Medulla oblongata (tissue), 1 donor: ENCODE measurements around the gene TNRC6B.
A peak's percentile ranks its signal among the peaks of the same experiment; 100 is the strongest.
"Not testable (repeated sequence)": the region's sequence is repeated elsewhere in the genome, so short reads cannot be mapped to it uniquely, and the experiment has no call there.

ENCODE experiments used
- DNase-seq: peaks from one replicate; pipeline ENCODE4 v3.0.0-alpha.2; 2015; ENCODE audit errors: extremely low spot score

The TNRC6B gene, protein sequence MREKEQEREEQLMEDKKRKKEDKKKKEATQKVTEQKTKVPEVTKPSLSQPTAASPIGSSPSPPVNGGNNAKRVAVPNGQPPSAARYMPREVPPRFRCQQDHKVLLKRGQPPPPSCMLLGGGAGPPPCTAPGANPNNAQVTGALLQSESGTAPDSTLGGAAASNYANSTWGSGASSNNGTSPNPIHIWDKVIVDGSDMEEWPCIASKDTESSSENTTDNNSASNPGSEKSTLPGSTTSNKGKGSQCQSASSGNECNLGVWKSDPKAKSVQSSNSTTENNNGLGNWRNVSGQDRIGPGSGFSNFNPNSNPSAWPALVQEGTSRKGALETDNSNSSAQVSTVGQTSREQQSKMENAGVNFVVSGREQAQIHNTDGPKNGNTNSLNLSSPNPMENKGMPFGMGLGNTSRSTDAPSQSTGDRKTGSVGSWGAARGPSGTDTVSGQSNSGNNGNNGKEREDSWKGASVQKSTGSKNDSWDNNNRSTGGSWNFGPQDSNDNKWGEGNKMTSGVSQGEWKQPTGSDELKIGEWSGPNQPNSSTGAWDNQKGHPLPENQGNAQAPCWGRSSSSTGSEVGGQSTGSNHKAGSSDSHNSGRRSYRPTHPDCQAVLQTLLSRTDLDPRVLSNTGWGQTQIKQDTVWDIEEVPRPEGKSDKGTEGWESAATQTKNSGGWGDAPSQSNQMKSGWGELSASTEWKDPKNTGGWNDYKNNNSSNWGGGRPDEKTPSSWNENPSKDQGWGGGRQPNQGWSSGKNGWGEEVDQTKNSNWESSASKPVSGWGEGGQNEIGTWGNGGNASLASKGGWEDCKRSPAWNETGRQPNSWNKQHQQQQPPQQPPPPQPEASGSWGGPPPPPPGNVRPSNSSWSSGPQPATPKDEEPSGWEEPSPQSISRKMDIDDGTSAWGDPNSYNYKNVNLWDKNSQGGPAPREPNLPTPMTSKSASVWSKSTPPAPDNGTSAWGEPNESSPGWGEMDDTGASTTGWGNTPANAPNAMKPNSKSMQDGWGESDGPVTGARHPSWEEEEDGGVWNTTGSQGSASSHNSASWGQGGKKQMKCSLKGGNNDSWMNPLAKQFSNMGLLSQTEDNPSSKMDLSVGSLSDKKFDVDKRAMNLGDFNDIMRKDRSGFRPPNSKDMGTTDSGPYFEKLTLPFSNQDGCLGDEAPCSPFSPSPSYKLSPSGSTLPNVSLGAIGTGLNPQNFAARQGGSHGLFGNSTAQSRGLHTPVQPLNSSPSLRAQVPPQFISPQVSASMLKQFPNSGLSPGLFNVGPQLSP (N-terminal part only)

DNA sequence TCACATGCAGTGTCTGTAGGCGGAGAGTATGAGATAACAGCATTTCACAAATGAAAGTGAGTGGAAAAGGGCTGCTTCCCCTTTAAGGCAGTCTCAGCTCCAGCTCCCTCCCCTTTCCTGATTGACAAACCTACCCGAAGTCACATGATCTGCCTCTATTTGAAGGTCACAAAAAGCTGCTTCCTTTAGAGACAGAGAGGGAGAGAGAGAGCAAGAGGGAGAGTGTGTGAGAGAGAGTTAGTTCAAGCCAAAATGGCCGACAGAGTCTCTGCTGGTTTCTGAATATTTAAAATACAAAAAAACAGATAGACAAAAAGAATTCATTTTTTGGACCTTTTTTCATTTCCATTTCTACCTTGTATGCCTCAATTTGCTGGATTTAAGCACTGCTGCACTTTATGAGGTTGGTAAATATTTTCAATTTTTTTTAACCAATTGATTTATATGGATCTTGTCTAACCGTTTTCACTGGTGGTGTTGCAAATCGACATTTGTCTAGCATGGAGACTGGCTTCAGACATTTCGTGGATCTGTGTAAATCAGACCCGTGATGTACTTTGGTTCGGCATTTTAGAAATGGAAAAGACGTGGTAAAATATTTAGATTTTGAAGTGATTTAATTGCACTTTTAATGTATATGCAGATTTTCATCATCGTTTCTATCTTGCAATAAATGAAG is at the start of gene TNRC6B:
TNRC6B (plus strand) TSS at position 188 of the 679 bp plus-strand sequence; CDS start at position 399, 211 bp downstream.
- peak; percentile 100 for DNase-seq

DNA sequence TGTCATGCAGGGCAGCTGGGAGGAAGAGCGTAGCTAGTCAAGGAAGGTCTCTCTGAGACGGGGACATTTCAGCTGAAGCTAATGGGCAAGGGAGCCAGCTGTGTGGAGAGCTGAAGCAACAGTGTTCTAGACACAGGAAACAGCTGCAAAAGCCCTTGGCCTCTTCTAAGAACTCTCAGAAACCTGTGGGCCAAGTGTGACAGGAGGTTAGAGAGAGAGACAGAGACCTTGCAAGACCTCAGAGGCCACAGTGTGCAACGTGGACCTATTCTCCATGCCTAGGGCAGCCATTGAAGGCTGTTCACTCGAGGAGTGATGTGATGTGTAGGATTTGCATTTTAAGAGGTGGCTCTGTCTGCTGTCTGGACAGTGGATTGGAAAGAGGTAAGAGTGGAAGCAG is 48.7 kb upstream of the TNRC6B start:
- no peak for DNase-seq

- DNase-seq = no peak
Observed at GRCh38 chr22:40137132-40137531, 40.6 kb upstream of the TNRC6B start.

DNA sequence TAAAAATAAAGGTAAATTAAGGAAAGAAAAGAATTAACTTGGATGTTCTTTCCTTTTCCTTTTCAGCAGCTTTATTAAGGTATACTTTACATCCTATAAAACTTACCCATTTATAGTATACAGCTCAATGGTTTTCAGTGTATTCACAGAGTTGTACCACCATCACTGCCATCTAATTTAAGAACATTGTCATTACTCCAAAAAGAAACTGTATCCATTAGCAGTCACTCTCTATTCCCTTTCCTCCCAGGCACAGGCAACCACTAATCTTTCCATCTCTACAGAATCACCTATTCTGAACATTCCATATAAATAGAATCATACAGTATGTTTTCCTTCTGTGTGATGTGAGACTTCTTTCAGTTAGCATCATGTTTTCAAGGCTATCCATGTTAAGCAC is 38.9 kb upstream of the TNRC6B start:
- DNase-seq = no peak

GRCh38 chr22:40147388-40148176 is 30.1 kb upstream of the TNRC6B start:
- DNase-seq = no peak

DNA sequence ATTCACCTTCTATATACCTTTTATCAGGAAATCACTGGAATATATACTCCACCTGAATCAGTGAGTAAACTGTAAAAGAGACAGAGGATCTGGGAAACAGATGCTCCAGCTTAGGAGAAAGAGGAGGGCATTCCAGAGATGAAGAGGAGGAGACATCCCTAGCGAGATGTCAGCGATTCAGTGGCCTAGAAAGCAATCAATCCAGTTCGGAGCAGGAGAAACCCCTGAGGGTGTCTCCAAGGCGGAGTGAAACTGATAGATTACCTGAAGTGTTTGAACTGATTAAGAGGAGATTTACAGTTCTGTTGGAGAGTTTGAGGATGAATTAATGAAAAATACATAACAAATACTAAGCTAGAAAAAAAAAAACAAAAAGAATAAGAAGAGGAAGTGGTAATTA is 24.5 kb upstream of the TNRC6B start:
- no peak for DNase-seq

DNA sequence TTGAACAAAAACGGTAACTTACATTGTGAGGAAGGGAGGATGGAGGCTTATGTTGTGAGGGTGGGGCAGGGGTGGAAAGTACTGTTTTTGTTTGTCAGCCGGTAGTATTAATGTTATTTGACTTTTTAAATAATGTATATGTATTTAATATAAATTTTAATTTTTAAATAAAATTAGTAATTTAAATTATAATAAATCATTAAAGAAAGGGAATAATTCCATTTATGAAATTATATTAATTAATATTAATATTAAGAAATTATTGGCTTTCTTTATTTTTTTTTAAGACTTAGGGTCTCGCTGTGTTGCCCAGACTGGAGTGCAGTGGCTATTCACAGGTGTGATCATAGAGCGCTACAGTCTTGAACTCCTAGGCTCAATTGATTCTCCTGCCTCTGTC is 24.0 kb upstream of the TNRC6B start:
- DNase-seq = no peak

DNA sequence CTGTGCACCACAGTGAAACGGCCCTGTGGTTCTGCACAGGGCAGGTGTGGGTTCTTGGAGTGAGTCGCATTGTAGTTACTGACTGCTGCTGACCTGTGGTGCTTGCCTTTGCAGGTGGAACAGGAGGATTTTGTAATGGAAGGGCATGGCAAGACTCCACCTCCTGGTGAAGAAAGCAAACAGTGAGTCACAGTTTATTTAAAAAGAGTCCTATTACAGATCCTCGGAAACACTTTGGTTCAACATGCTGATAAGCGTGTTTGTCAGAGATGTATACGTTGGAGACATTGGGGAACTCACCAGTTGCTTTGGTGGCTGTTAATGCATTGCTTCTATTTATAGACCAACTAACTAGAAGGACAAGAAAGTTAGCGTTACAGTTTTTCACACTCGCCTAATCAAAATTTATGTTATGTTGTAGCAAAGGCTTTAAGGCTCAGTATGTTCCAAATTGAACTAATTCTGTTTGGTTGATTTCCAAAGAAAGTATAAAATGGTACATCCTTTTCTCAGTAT is 21.7 kb upstream of the TNRC6B start:
- DNase-seq = no peak

- not testable (repeated sequence) for DNase-seq
Observed at GRCh38 chr22:40156682-40157081, 21.0 kb upstream of the TNRC6B start.

DNA sequence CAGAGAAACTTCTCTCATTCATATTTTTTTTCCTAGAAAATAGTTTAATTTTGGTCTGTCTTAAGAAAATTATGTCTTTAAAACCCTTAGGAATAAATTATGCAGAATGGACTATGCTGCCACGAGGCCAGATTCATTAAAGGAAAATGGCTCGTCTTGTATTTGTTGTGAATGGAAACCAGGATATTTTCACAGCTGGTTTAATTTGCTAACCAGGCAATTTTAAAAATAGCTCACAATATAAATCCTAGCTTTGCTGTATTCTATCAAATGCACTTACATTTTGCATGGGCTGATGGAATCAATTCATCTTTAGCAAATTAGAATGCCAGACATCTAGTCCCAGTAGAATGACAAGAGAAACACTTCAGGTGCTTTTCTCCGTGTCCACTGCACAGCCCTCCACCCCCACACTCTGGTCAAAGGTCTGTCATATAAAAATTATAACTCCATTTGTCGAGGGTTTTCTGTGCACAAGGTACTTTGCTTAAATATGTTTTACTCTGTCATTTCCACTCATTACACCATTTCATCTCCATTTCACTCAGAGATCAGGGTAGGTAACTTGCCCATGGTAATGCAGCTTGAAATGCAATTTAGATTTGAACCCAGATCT is 20.3 kb upstream of the TNRC6B start:
- no peak for DNase-seq

GRCh38 chr22:40161194-40161593 is 16.5 kb upstream of the TNRC6B start:
- DNase-seq = no peak

DNA sequence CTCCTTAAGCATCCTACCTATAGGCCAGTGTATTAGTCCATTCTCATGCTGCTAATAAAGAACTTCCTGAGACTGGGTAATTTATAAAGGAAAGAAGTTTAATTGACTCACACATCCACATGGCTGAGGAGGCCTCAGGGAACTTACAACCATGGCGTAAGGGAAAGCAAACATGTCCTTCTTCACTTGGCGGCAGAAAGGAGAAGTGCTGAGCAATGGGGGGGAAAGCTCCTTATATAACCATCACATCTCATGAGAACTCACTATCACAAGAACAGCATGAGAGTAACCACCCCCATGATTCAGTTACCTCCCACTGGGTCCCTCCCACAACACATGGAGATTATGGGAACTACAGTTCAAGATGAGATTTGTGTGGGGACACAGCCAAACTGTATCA is 12.2 kb upstream of the TNRC6B start:
- DNase-seq = not testable (repeated sequence)

GRCh38 chr22:40175611-40176244 is 2.0 kb upstream of the TNRC6B start:
- peak; percentile 60 for DNase-seq

DNA sequence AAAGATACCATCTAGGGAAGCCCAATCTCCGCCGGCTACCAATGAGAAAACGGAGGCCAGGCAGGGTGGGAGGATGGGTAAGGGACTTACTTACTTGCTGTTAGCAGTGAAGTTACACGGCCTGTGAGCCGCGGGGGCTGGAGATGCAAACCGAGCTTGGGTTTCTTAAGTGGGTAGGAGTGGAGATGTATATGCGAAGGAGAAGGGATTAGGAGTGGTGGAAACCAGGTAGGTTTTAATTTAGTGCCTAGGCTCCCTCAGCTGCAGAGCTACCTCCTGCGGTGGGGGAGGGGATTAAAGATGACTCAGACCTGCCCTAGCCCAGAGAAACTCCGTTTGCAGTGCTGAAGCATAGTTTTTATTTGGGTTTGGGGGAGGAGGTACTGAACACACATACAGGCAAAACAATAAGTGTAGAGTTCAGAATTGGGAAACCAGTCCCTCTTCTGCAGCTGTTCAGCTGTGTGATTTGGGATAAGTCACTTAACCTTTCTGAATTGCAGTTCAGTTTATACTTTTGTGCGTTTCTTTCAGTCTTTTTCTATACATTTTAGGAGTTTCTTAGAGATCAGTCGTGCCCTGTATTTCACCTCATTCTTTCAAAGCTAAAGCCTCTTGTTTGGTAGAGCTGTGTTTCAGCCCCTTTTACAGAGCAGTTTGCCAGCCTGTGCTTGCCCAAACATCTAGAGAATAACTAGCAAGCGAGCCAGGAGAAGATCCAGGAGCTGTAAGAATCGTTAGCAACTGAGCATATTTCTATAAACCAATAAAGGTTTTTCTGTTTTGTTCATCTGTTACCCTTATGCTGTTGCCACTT is 596 bp upstream of the TNRC6B start:
- DNase-seq = no peak

DNA sequence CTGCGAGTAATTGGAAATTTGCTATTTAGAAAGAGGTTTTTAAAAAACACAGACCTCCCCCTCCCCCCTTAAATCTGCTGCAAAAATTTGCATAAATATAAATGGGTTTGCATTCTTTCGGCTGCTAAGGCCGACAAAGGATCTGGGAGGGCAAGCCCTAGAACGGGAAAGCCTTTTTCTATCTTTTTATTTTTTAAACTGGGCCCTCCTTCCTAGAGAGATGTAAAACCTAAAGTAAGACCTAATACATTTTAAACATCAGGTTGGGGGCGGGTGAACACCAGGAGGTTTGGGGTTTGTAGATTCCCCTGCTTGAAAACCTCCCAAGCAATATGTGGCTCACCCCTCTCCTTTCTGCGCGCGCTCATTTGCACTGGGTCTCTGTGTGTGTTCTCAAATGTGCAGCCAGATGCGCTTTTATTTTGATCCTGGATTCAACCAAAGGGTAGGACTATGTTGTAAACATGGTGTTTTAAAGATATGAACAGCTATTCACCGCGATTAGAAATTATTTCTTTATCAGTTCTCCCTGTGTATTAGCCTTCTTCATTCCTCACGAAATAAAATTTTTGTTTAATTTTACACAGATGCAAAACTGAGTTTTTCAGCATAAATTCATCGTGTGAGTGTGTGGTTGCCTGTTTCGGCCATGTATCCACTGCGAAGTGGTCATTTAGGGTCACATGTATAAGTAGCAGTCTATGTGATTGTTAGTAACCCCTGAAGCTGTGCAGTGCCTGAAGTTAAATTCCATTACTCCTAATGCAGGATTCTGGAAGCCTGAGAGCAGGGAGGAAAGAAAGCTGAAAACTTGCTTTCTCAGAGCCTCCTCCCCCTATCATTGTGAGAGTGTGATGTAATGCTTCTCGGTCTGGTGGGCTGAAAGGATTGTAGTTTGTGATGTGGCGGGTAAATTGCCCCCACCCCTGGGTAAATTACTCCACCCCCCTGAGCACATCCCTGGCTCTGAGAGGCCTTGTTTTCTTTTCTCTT is 988 bp downstream of the TNRC6B start:
- peak; percentile 72 for DNase-seq

DNA sequence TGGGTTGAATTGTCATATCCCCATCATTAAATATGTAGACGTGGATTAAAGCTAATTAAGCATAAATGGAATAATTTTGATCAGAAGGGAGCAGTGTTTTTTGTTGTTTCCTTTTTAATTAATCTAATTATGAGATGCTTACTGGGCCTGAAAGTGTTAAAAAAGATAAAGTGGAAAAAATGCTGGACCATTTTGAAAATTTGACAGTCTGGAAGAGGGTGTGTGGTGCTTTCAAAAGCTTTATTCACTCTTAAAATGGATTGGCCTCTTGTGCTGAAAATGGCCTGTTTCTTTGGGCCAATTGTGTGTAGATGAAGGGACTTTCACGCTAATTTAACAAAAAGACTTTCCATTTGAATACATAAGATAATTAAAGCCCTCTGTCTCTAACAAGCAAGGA is 1.8 kb downstream of the TNRC6B start:
- peak; percentile 38 for DNase-seq

GRCh38 chr22:40180403-40180802 is 2.7 kb downstream of the TNRC6B start:
- no peak for DNase-seq
